Measurements from ENCODE around the gene LINGO4. TPM values are rescaled to one million over a fixed set of nuclear protein-coding genes. Genes with fewer than 3 reads are reported as not detected.

Gene LINGO4
- total and polyA plus RNA-seq, 11 donors, result 0.11 to 1.0 (median 0.56) TPM

DNA sequence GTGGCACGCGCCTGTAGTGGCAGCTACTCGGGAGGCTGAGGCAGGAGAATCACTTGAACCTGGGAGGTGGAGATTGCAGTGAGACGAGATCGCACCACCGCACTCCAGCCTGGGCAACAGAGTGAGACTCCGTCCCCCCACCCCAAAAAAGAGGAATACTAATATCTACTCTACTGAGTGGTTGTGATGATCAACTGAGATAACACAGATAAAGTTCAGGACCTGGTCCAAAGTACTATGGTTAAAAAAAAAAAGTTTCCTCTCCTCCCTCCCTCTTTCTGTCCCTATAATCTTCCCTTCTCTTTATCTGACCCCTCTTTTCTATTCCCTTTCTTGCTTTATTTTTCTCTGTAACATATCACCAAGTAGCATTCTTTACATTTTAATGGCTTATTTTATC is 30.4 kb upstream of the LINGO4 start:
- H3K4me1 ChIP-seq, result peaks cover 0 to 42% (median 24%) of the 10 kb centered on the region in 12 donors
- intact Hi-C loops (cut with DNase I), result loop anchor here in 8 of 10 donors (5.0 to 10.0 kb wide), 7 partner anchors 98 to 391 kb away; partner anchors contain the start of gene POGZ (in 1 of the 8)
- ATAC-seq (no peak), DNase-seq (no peak)
- H3K27me3 ChIP-seq, result peaks cover 16 to 40% (median 26%) of the 10 kb centered on the region in 9 donors
- H3K9me3 ChIP-seq, result no peaks in the 10 kb centered on the region
- no peak overlapping the region for H3K27ac ChIP-seq
- no peak for TF ChIP-seq POLR2A (IDR thresholded peaks at IDR 0.05)
- TF ChIP-seq, protein P1, sequence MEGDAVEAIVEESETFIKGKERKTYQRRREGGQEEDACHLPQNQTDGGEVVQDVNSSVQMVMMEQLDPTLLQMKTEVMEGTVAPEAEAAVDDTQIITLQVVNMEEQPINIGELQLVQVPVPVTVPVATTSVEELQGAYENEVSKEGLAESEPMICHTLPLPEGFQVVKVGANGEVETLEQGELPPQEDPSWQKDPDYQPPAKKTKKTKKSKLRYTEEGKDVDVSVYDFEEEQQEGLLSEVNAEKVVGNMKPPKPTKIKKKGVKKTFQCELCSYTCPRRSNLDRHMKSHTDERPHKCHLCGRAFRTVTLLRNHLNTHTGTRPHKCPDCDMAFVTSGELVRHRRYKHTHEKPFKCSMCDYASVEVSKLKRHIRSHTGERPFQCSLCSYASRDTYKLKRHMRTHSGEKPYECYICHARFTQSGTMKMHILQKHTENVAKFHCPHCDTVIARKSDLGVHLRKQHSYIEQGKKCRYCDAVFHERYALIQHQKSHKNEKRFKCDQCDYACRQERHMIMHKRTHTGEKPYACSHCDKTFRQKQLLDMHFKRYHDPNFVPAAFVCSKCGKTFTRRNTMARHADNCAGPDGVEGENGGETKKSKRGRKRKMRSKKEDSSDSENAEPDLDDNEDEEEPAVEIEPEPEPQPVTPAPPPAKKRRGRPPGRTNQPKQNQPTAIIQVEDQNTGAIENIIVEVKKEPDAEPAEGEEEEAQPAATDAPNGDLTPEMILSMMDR (IDR thresholded peaks at IDR 0.05), result no peak
- H3K36me3 ChIP-seq, result no peaks in the 10 kb centered on the region
- WGBS, 4 donors, result 86 to 98% (median 93%) methylated on average over 7 of the region's 7 CpGs
- no peak overlapping the region for H3K4me3 ChIP-seq

DNA sequence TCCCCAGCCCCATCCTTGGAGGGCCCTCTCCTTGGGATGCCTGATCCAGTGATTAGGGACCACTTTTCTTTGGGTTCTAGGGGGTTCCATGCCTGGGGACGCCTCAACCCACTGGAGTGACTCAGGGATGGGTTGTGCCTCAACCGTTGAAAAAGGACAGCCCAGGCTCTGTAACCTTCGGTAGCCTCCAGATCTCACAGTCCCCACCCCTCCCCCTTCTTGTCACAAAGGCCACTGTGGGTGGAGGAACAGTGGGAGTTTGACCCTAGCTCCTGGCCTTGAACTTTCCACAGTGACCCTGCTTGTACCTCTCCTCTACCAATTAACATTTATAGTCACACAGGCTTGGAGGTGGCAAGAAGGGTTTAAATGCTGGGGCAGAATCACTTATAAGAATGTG is 29.0 kb upstream of the LINGO4 start:
- DNase-seq, result no peak

DNA sequence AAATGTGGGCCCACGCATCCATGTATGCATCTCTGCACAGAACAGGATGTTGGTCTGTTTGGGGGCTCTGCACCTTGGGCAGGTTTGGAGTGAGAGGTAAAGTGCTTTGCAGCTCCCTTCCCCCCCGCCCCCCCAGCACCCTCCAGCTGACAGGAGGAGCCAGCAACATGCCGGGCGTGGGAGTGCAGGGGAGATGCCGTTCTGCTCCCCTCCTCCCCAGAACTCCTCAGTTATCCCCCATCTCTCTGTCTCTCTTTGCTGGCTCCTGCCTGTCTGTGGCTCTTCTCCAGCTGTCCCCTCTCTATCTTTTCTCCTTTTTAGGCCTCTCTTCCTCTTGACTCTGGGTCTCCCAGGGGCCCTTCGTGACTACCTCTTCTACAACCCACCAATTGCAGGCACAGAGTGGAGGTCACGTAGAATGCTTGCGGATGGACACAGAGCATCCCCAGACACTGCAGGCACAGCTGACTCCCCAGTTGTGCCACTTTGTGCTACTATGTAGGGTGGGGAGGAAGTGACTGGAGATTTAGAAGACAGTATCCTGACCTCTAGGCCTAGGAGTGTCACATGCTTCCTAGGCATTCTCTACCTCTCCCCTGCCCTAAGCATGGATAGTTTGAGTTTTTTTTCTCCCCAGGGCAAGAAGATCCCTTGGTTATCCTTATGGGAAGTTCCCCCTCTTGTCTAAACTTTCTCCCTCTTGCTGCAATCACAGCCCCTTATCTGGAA is 28.1 kb upstream of the LINGO4 start:
- Histone ChIP-seq H3K27ac (peak overlapping the region in 2 of 12 donors; percentile 65 to 66), H3K36me3 (no peaks in the 10 kb centered on the region), H3K9me3 (no peaks in the 10 kb centered on the region), H3K4me1 (peaks cover 0 to 46% (median 17%) of the 10 kb centered on the region in 12 donors), H3K27me3 (peaks cover 2 to 19% (median 8%) of the 10 kb centered on the region in 9 donors), H3K4me3 (no peak overlapping the region)
- DNase-seq (peak in 1 of 5 donors; percentile 23), ATAC-seq (no peak)
- WGBS, 4 donors, result 70 to 80% (median 76%) methylated on average over 8 of the region's 8 CpGs
- TF ChIP-seq, protein P1 (IDR thresholded peaks at IDR 0.05), result no peak
- no peak for TF ChIP-seq POLR2A (IDR thresholded peaks at IDR 0.05)
- intact Hi-C loops (cut with DNase I), result loop anchor here in 5 of 10 donors (10.0 kb wide), 4 partner anchors 239 to 389 kb away; partner anchors contain the start of gene POGZ (in 1 of the 5)

More for the DNA sequence above, 29.0 kb upstream of the LINGO4 start:
- WGBS, 4 donors, result 55 to 75% (median 64%) methylated on average over 3 of the region's 3 CpGs
- Histone ChIP-seq H3K27me3 (peaks cover 10 to 28% (median 16%) of the 10 kb centered on the region in 9 donors), H3K27ac (no peak overlapping the region), H3K36me3 (no peaks in the 10 kb centered on the region), H3K4me1 (peaks cover 0 to 46% (median 17%) of the 10 kb centered on the region in 12 donors), H3K9me3 (no peaks in the 10 kb centered on the region), H3K4me3 (no peak overlapping the region)
- ATAC-seq, result no peak
- intact Hi-C loops (cut with DNase I), result loop anchor here in 5 of 10 donors (10.0 kb wide), 4 partner anchors 239 to 389 kb away; partner anchors contain the start of gene POGZ (in 1 of the 5)
- TF ChIP-seq POLR2A (IDR thresholded peaks at IDR 0.05), result no peak
- TF ChIP-seq, protein P1 (IDR thresholded peaks at IDR 0.05), result no peak

DNA sequence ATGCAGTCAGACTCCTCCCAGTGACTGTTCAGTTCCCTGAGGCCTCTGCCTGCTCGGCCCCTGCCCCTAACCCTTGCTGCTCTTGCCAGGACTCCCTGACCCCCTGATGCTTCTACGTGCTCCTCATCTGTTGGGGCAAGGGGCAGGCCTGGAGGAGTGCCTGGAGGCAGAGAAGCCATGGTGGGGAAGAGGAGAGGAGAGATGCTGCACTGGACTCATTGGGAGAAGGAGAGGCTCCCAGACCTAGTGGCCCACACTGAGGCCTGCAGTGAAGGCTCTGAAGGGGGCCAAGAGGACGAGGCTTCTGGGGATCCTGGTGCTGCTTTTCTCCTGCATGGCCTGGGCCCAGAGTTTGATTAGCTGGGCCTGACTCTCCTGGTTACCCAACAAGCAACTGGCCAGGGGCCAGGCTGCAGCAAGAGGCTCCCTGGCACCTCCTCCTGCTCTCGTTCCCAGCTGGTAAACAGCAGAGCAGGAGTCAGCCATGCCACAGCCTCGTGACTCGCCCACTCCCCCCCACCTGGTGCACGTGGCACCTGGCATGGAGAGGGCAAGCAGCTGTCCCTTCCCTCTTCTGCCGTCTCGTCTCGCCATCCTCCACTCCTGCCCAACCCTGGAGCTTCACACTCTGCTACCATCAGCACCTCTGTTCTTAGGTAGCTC is 27.2 kb upstream of the LINGO4 start:
- Histone ChIP-seq H3K4me1 (peaks cover 0 to 42% (median 17%) of the 10 kb centered on the region in 12 donors), H3K9me3 (no peaks in the 10 kb centered on the region), H3K4me3 (peak overlapping the region in 1 of 12 donors; percentile 23), H3K27me3 (peaks cover 0 to 10% (median 4%) of the 10 kb centered on the region in 9 donors), H3K27ac (peak overlapping the region in 10 of 12 donors; percentile 17 to 77 (median 60)), H3K36me3 (no peaks in the 10 kb centered on the region)
- intact Hi-C loops (cut with DNase I), result loop anchor here in 5 of 10 donors (10.0 kb wide), 4 partner anchors 238 to 388 kb away; partner anchors contain the start of gene POGZ (in 1 of the 5)
- peak; percentile 78 to 92 (median 80) for DNase-seq
- peak; percentile 78 to 90 (median 88) for ATAC-seq
- WGBS, 4 donors, result 43 to 58% (median 55%) methylated on average over 8 to 10 of the region's 10 CpGs
- TF ChIP-seq, protein P1 (IDR thresholded peaks at IDR 0.05), result no peak
- TF ChIP-seq POLR2A (IDR thresholded peaks at IDR 0.05), result no peak
